KG1 (cell line): ENCODE data around the gene MATN4.

Experiments
- DNase-seq: peaks from one replicate; lab custom pipeline; 2025; lab: John Stamatoyannopoulos, UW

The MATN4 gene

DNA sequence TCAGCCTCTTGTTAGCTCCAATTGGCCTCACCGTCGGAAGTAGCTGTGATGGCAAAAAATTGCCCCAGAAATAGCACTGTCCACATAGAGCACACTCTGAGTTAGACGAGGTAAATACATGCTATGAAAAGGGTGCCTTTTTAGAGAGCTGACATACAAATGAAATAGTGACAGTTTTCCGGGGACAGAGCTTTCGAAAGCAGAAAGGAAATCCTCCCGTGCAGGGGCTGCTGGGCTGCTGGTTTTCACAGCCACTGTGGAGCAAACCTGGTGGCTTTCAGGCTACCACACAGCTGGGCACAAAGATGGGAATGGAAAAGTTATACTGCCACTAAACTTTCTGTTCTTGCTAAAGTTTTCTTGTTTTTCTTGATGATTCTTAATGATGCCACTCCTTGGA is 62.0 kb downstream of the MATN4 start:
- DNase-seq: peak; percentile 2
